HG03103 (cell line): ENCODE data around the gene BCAM.
"Not testable (repeated sequence)": the region's sequence is repeated elsewhere in the genome, so short reads cannot be mapped to it uniquely, and the experiment has no call there.

Source experiments
- ATAC-seq: cut with Tn5 transposase; IDR thresholded peaks from one replicate; pipeline ENCODE4 v1.9.1; 2021; ENCODE audit warnings: low read depth; ENCODE audit not compliant: unreplicated experiment

Gene BCAM

GRCh38 chr19:44847144-44848035 lies 38.5 kb downstream of the BCAM start:
- ATAC-seq, result no peak

DNA sequence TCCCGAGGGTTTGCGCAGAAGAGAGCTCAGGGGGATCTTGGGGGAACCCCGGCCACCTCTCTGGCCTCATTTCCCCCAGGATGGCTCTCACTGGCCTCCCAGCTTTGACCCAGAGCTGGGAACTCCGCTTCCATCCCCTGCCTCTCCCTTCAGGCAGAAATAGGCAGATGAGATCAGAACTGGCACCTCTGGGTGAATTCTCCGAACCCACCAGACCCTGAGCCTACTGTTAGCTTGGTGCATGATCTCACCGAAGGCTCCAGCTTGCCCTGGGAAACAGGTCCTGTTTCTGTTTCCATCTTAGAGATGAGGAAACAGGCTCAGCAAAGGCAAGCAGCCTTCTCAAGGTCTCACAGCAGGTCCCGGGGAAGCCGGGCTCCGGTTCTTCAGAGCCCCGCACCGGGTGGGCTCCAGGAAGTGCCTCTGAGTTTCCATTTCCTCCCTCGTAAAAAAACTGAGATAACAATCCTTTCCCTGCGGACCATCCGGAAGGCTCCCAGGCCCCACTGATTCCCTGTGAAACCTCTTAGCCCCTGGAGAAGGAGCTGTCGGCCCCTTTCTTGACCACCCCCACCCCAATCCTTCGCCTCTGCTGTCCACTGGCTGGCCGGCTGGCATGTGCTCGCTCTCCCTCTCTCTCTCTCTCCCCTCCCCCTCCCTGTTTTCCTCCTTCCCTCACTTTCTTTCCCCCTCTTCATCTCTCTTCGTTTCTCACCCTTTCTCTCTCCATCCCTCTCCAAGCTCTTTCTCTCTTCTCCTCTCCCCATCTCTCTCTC lies 39.3 kb downstream of the BCAM start:
- ATAC-seq, result no peak

GRCh38 chr19:44848812-44849447 lies 40.0 kb downstream of the BCAM start:
- ATAC-seq, result no peak

GRCh38 chr19:44850641-44851109 lies 41.8 kb downstream of the BCAM start:
- ATAC-seq, result no peak

DNA sequence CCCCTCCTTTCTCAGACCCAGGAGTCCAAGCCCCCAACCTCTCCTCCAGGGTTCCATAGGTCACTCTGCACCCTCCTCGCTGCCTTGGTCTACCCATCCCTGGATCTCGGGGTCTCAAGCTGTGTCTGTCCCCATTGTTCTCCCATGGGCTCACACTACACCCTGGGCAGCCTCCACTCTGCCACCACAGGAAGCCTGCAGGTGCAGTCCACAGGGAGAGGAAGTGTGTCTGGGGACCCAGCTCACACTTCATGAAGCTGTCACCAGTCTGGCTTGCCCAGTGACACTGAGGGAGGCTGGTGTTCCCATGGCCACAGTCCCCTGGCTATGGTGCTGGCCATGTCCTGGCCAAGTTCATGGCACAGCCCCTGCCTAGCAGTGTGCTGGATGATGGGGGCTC lies 42.5 kb downstream of the BCAM start:
- no peak for ATAC-seq

GRCh38 chr19:44855606-44856005 lies 46.7 kb downstream of the BCAM start:
- no peak for ATAC-seq

DNA sequence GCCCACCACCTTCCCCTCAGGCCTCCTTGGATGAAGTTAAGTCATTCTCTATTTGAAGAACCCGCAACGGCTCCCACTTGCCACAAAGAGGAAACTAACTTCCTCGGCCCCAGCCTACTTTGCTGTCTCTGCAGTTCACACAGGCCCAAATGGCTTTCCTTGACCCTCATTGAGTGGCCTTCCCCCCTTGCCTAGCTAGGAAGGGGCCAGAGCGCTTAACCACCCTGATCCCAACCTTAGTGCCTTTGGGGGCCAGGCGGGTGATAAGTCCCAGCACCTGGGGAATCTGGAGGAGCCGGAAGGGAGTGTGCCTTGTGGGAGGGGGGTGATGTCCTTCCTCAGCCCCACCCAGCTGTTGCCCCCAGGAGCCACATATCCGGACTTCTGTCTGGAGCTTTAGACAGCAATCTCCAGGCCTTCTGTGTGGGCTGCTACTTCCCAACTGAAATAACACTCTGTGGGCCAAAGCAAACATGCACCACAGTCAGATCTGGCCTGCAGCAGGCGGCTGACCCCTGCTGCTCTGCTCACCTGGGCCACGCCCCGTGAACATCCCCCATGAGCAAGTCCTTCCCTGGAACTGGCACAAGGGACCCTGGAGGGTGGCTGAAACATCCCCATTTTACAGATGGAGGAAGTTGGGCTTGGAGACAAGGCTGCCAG lies 47.6 kb downstream of the BCAM start:
- no peak for ATAC-seq

DNA sequence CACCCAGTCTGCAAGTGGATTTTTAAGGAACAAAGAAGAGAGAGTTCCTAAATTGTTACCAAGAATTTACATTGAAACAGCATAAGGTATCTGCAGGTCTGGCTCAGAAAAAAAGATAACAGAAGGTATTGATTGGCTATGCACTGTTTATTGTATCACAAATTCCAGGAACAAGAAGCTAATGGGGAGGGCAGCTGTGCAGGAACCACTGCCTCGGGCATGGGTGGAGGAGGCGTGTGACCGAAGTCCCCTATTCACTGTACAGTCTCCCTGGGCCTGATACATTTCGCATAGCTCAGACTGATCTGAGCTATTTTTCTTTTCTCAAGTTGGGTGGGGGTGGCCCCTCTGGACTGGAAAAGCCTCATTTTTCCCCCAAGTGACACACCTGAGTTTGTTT lies 48.9 kb downstream of the BCAM start:
- ATAC-seq, result no peak

- ATAC-seq, result not testable (repeated sequence)
These were observed 52.7 kb downstream of the BCAM start for GRCh38 chr19:44861576-44861975.

GRCh38 chr19:44863990-44864389 lies 55.1 kb downstream of the BCAM start:
- ATAC-seq, result no peak

DNA sequence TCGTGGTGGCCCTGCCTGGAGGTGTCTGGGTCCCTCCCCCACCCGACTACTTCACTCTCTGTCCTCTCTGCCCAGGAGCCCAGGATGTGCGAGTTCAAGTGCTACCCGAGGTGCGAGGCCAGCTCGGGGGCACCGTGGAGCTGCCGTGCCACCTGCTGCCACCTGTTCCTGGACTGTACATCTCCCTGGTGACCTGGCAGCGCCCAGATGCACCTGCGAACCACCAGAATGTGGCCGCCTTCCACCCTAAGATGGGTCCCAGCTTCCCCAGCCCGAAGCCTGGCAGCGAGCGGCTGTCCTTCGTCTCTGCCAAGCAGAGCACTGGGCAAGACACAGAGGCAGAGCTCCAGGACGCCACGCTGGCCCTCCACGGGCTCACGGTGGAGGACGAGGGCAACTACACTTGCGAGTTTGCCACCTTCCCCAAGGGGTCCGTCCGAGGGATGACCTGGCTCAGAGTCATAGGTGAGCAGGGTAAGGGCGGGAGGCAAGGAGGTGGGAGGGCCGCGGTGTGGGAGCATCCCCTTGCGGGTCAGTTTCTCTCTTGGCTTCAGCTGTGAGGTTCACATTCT lies 56.4 kb downstream of the BCAM start:
- ATAC-seq, result no peak

DNA sequence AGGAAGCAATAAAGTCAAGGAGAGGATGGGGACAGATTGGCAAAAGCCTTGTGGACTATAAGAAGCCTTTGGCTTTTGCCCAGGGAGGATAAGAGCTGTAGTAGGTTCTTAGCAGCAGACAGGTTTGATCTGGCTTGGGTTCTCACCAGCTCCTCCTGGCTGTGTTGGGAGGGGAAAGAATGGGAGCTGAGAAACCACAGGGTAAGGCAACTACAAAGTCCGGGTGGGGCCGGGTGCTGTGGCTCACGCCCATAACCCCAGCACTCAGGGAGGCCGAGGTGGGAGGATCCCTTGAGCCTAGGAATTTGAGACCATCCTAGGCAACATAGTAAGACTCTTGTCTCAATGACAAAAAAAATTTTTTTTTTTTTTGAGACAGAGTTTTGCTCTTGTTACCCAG lies 57.8 kb downstream of the BCAM start:
- ATAC-seq, result no peak

- ATAC-seq, result no peak
These were observed 58.7 kb downstream of the BCAM start for GRCh38 chr19:44867578-44867977.

DNA sequence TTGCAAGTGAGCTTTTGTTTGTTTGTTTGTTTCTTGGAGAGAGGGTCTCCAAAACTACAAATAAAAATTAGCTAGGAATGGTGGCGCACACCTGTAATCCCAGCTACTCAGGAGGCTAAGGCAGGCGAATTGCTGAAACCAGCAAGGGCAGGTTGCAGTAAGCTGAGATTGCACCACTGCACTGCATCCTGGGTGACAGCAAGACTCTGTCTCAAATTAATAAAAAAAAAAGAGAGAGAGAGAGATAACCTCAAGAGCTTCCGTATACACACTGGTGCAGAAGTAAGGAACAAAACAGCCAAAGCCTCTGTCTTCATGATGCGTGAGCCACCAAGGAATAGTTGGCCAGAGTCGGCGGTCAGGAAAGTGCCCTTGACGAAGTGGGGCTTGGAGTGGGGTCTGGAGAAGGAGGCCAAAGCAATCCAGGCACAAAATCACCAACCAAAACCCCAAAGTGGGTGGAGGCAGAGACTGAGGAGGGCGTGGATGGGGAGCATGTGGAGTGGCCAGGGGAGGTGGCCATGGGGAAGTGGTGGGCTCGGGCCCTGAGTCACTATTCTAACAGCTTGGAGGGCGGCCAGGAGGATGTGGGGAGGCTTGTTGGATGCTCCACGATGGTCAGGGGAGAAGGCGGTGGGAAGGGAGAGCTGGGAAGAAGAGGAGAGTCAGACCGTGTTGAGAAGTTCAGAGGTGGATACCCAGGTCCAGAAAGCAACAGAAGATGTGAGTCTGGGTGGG lies 61.0 kb downstream of the BCAM start:
- ATAC-seq, result no peak
